Measurements from ENCODE around the gene ANTXR1. TPM values are rescaled to one million over a fixed set of nuclear protein-coding genes. Genes with fewer than 3 reads are reported as not detected.

ANTXR1 gene
- total RNA-seq, 2 donors from 2014 or later = 146 to 147 TPM

GRCh38 chr2:69113627-69114026 lies 100.6 kb downstream of the ANTXR1 start:
- DNase-seq (ENCODE audit: low spot score) = no peak

DNA sequence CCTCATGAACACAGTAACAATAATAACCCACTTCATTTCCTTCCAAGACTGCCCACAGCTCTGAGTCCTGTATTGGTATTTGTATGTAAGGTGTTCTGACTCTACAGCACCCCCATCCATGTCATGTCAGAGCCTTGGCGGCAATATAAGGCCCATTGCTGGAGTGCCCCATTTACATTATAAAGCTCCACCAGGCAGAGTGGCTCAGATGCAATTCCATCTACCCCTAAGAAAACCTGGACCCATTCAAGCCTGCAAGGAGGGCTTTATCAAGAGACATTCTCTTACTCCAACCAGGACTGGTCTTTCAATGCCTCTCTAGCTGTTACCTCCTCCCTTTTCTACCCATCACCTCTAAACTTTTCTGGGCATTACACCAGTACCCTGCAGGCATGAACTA lies 101.6 kb downstream of the ANTXR1 start:
- DNase-seq (ENCODE audit: low spot score) = no peak
- intact Hi-C loops (cut with DNase I) = no loop called here

More at GRCh38 chr2:69113627-69114026, 100.6 kb downstream of the ANTXR1 start:
- intact Hi-C loops (cut with DNase I) = no loop called here

GRCh38 chr2:69116438-69116837 lies 103.5 kb downstream of the ANTXR1 start:
- intact Hi-C loops (cut with DNase I) = no loop called here
- DNase-seq (ENCODE audit: low spot score) = no peak

- DNase-seq (ENCODE audit: low spot score) = no peak
- intact Hi-C loops (cut with DNase I) = no loop called here
Measured at GRCh38 chr2:69118609-69119008, 105.6 kb downstream of the ANTXR1 start.

DNA sequence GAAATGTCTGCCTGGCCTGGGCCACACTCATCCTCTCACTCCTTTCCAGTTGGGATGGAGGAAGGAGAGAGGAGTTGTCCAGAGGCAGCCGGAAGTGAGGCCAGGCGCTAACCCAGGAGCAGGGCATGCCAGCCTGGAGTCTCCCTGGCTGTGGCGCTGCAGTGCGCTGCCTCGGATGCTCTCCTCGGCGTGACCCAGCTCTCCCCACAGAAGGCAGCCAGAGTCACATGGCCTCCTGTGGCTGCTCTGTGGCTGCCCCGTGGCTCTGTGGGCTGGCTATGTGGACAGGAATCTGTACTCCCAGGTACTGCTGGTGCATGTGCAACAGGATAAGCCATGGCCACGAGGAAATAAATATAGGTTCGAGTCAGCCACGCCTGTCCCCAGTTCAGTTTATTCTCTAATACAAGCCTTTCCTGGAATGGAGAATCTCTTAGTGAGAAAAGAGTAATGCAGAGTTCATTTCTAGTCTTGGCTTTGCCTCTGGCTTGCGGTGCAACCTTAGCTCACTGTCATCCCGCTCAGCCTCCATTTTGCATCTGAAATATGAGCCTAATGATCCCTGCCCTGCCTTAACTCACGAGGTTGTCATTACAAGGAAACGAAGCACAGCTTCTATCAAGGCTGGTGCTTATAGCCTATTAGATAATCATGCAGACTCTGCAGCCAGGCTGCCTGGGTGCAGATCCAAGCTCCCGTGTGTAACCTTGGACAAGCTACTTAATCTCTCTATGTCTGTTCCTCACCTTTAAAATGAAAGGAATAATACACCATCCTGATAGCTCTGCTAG lies 106.3 kb downstream of the ANTXR1 start:
- DNase-seq (ENCODE audit: low spot score) = no peak
- intact Hi-C loops (cut with DNase I) = no loop called here

- intact Hi-C loops (cut with DNase I) = no loop called here
Measured at GRCh38 chr2:69122271-69122670, 109.3 kb downstream of the ANTXR1 start.

GRCh38 chr2:69123182-69123581 lies 110.2 kb downstream of the ANTXR1 start:
- no peak for DNase-seq (ENCODE audit: low spot score)
- intact Hi-C loops (cut with DNase I) = no loop called here

More at GRCh38 chr2:69122271-69122670, 109.3 kb downstream of the ANTXR1 start:
- DNase-seq (ENCODE audit: low spot score) = no peak

DNA sequence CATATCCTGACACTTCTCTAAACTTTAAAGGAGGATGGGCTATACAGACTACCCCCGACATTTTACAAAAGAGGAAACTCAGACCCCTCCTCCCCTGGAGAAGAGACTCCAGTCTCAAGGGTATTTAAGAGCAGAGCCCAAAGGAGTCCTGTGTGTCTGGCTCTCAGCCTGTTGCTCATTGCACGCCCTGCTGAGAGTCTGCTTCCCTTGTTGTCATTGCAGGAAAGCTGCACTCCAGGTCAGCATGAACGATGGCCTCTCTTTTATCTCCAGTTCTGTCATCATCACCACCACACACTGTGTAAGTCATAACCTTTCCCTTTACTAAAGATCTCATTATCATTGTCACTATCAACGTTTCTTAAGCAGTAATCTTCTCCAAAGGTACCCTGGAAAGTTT lies 111.4 kb downstream of the ANTXR1 start:
- DNase-seq (ENCODE audit: low spot score) = no peak
- intact Hi-C loops (cut with DNase I) = no loop called here

DNA sequence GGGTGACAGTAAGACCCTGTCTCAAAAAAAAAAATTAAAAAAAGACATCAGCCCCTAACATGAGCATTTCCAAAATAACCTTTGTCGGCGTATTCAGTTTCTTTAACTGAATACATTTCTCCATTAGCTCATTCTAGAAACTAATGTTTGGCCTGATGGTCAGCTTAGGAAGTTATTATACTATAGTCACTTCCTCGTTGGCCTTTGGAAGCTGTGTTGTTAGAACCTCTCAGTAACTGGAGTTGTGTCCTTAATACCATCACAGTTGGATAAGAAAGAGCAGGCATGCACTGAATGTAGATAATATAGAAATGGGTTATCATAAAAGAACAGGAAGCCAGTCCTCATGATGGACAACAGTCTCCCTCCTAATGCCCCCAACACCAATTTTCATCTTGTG lies 112.8 kb downstream of the ANTXR1 start:
- intact Hi-C loops (cut with DNase I) = no loop called here
- no peak for DNase-seq (ENCODE audit: low spot score)

DNA sequence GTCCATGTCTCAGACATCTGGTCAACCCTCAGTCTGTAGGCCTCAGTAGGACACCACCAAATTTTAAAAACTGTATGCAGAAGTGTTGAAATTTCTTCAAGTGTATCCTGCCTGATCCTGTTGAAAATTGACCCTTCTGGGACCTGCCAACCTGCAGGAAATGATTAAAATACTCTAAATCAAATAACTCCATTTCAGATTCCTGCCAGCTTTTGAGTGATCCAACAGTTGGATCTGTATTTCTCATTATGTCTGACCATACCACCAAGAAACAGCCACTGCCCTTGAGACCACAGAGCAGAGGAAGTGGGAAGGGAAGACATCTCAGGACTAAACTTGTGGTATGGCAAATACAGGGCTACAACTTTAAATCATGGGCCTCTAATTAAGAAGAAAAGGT lies 113.4 kb downstream of the ANTXR1 start:
- intact Hi-C loops (cut with DNase I) = no loop called here
- DNase-seq (ENCODE audit: low spot score) = no peak

- DNase-seq (ENCODE audit: low spot score) = no peak
- intact Hi-C loops (cut with DNase I) = no loop called here
Measured at GRCh38 chr2:69131452-69131851, 118.5 kb downstream of the ANTXR1 start.

DNA sequence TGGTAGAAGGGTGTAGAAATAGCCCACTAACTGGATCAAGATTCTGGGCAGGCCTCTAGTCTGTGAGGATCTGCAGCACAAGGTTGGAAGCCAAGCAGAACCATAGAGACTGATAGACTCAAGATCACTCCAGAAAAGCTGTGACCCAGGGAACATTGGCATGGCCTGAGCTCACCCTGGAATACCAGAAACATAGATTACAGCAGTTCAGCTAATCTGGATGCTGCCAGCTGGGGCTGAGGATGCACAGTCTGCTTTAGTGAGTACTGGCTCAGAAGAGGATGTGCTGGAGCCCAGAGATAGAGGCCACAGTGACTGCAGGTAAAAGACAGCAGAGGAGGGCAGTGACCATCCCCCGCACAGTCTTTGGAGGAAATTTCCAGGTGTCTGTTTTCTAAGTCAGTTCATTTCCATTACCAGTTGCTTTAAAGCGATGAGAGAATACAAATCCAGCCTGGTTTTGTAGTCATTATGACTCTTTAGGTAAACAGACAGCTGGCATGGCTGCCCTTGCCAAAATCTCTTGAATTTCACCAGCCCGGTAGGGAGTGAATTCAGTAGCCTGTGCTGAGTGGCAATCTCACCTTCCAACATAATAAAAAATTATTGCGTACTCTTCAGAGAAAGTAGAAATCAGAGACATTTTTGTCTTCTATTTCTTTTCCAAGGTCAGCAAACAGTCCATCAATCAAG lies 119.2 kb downstream of the ANTXR1 start:
- intact Hi-C loops (cut with DNase I) = no loop called here
- no peak for DNase-seq (ENCODE audit: low spot score)

- DNase-seq (ENCODE audit: low spot score) = no peak
- intact Hi-C loops (cut with DNase I) = no loop called here
Measured at GRCh38 chr2:69132960-69133590, 120.1 kb downstream of the ANTXR1 start.

GRCh38 chr2:69133898-69134297 lies 120.9 kb downstream of the ANTXR1 start:
- intact Hi-C loops (cut with DNase I) = no loop called here
- DNase-seq (ENCODE audit: low spot score) = no peak

DNA sequence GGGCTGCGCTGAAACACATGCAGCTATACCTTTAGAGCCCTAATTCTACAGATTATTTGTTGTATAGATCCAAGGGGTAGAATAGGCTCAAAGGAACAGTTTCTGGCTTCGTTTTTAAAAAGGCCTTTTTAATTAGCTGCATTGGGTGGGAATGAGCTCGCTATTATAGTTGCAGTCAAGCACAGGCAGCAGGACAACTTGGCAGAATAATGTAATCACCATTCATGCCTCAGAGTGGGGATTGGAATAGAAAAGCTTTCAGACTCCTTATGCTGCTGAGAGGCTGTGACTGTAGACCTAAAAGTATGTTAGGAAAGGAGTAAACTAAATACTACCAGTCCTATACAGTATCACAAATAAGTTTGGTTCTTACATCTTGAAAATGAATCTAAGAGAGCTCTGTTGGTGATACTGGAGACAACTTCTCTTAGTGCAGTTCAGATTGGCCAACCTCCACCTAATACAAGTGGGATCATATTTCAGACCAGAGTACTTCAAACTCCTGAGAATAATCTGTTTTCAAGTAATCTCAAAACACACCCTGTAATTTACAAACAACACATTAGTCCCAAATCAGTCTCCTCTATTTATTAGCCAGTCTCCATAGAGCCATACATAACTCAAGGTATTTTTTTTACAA lies 121.4 kb downstream of the ANTXR1 start:
- intact Hi-C loops (cut with DNase I) = no loop called here
- DNase-seq (ENCODE audit: low spot score) = no peak

DNA sequence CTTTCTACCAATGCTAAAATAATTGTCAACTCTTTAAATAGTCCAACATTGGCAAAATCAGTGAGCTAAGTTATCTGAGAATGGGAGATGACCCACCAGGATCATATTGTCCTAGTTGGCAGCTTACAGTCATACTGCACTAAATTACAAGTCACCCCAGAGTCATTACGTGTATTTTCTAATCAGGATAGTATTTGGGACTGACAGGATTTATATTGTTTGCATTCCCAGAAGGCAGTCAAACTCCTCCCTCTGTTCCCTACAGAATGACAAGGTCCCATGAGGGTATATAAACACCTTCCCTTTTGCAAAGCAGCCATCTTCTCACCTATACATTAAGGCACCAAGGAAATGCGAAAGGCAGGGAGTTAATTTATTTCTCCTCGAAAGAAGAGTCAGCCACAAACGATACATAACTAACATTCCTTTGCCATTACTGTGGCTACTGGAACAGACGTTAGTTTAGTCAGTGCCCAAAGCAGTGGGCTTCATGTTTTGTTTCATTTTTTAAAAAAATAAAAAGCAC lies 125.3 kb downstream of the ANTXR1 start:
- intact Hi-C loops (cut with DNase I) = no loop called here
- DNase-seq (ENCODE audit: low spot score) = no peak

DNA sequence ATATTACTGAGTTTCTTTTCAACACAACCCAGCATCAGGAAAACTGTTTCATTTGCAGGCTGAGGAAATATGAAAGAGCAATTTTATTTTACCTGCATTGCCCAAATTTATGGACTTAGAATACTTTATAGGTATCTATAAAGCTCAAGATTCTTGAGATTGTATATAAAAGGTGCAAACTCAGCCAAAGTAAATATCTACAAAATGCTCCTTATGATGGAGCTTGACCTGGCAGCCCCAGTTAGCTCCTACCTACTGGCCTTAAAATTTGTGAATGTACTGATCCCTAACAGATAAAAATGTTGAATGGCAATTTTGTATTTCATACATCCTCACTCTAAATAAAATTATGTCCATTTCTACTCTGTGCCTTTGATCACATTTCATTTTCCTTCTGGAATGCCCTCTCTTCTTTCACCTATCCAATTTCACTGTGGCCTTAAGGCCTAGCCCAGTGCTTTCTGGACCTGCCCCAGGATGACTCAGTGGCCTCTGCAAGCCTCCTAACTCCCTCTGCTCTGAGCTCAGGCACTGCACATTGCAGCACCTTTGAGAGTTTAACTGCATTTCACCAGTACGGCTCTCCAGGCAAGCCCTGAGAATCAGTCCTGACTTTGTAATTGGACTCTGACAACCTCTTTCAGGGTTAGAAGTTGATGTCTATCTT lies 125.9 kb downstream of the ANTXR1 start:
- DNase-seq (ENCODE audit: low spot score) = peak; percentile 88
- intact Hi-C loops (cut with DNase I) = no loop called here

DNA sequence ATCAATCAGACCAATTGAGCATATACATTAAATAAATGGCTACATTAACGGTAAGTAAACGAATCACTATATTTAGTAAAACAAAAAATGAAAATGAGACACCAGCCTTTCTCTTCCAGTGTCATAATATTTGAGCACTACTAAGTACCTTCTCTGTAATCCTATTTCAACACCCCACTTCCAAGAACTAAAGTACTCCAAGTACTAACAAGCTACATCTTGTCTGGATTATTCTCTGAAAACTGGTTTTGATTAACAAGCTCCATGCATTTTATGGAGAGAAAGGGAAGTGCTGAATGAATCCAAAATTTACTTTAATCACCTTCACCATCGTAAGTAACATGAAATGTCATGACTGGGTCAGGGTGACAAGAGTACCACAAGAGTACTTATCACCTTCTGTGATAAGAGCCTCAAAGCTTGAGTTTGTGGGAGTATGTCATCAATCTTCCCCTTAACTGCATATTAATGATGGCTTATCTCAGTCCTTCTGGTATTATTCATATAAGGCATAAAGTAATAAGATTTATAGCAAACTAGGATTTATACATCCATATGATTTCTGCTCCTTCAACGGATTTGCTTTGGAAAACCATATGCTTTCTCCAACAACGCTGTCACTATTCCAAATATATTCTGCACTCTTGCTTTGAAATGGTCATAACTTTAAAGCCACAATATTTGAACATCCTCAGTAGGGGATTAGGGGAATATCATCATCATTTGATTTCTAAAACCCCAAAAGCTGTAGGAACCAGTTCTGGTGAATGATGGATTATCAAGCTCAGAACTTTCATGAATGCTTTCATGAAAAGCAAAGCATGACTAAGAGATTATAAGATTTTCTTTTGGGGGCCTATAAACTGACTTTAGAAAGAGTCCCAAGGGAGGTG lies 127.0 kb downstream of the ANTXR1 start:
- intact Hi-C loops (cut with DNase I) = no loop called here
- DNase-seq (ENCODE audit: low spot score) = no peak

Measured in posterior vena cava (tissue), 2 donors.